GM18499 (cell line): ENCODE data around the gene DUSP12.

Experiments
- ATAC-seq: cut with Tn5 transposase; IDR thresholded peaks from one replicate; pipeline ENCODE4 v1.9.1; 2021; ENCODE audit warnings: moderate number of reproducible peaks; ENCODE audit not compliant: insufficient read depth, unreplicated experiment

DUSP12 gene

GRCh38 chr1:161726473-161727255, 22.9 kb upstream of the DUSP12 start:
- ATAC-seq = no peak

GRCh38 chr1:161727256-161727924, 22.2 kb upstream of the DUSP12 start:
- no peak for ATAC-seq

- no peak for ATAC-seq
Measured at GRCh38 chr1:161728376-161729226, 21.0 kb upstream of the DUSP12 start.

- no peak for ATAC-seq
Measured at GRCh38 chr1:161730050-161730564, 19.5 kb upstream of the DUSP12 start.

- ATAC-seq = no peak
Measured at GRCh38 chr1:161731241-161731640, 18.3 kb upstream of the DUSP12 start.

GRCh38 chr1:161731981-161732718, 17.4 kb upstream of the DUSP12 start:
- ATAC-seq = no peak

- ATAC-seq = no peak
Measured at GRCh38 chr1:161733526-161733925, 16.1 kb upstream of the DUSP12 start.

GRCh38 chr1:161735837-161736236, 13.7 kb upstream of the DUSP12 start:
- ATAC-seq = no peak

- no peak for ATAC-seq
Measured at GRCh38 chr1:161736335-161736969, 13.1 kb upstream of the DUSP12 start.

- ATAC-seq = no peak
Measured at GRCh38 chr1:161737625-161738024, 12.0 kb upstream of the DUSP12 start.

- peak; percentile 50 for ATAC-seq
Measured at GRCh38 chr1:161738627-161739287, 10.8 kb upstream of the DUSP12 start.

GRCh38 chr1:161739865-161740566, 9.6 kb upstream of the DUSP12 start:
- ATAC-seq = no peak

- no peak for ATAC-seq
Measured at GRCh38 chr1:161740921-161741320, 8.7 kb upstream of the DUSP12 start.

GRCh38 chr1:161743231-161743630, 6.4 kb upstream of the DUSP12 start:
- ATAC-seq = no peak

- ATAC-seq = no peak
Measured at GRCh38 chr1:161747801-161748200, 1.8 kb upstream of the DUSP12 start.

GRCh38 chr1:161763522-161764098, 14.0 kb downstream of the DUSP12 start:
- no peak for ATAC-seq

GRCh38 chr1:161766102-161766981, 16.8 kb downstream of the DUSP12 start, which contains the start of gene ATF6:
Gene ATF6 (plus strand): TSS chr1:161766320. CDS start chr1:161766361, 41 bp downstream.
- ATAC-seq = peak; percentile 41
